NCI-H345 treated with DMSO at 0.1 percent for 48 hours (cell line): ENCODE measurements around the gene UTP14A.

ENCODE experiments used
- DNase-seq: peaks from one replicate; lab custom pipeline; 2025; ENCODE audit not compliant: unreplicated experiment; lab: John Stamatoyannopoulos, UW

UTP14A gene

DNA sequence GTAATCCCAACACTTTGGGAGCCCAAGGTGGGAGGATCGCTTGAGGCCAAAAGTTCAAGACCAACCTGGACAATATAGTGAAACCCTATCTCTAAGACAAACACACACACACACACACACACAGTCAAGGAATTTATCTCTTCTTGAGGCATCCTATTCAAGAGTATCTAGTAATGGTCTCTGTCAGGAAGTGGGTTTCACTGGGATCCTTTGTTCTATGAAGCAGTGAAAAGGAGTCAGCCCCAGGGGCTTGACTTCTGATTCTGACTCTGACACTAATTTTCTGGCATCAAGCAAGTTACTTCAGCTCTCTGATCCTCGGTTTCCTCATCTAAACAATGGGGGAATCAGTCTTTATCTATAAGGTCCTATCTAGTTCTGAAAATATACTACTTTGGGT is 34.8 kb downstream of the UTP14A start:
- DNase-seq: no peak

DNA sequence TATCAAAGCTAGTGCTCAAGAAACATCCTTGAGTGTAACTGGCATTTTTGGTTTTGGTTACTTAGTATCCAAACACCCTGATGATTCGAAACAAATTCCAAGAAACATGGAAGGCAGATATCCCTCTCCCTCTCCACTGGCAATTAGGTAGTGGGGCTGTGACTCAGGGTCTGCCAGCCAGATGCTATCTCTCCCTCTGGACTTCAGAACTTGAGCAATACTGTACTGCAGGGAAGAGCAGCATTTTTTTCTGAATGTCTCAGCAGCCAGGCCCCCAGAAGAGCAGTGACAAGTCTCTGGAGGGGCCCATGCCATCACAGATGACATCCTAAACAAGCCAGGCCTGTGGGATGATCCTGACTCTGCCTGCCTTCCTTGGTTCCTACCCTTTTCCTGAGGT is 39.2 kb downstream of the UTP14A start:
- no peak for DNase-seq

DNA sequence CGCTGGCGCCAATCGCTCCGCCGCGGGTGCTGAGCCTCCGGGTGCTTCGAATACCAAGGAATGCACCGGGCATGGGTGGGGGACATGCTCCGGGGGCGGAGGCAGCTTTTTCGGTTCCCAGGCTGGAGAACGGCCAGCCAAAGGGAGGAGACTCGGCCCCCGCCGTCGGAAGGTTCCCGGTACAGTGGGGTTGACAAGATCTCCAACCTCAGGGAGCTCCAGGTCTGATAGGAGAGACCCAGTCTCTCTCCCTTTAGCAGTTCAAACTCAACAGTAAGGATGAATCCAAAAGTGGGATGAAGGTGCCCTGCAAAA is 47.3 kb downstream of the UTP14A start:
- DNase-seq: no peak

DNA sequence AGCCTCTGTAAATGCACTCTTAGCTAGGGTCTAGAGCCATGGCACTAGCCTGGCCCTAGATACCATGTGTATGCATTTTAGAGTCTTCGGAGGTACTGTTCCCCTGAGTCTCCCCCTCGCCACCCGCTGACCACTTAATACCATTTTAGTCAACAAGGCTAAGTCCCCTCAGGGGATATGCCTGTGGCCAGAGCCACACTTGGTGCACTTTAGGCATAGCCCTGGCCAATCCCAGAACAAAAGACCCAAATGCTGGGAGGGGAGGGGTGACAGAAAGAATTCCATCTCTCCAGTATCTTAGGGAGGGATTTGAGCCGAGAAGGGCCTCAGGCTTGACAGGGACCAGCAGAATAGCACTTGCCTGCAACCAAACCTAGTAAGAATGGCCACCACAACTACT is 47.9 kb downstream of the UTP14A start:
- DNase-seq: no peak

DNA sequence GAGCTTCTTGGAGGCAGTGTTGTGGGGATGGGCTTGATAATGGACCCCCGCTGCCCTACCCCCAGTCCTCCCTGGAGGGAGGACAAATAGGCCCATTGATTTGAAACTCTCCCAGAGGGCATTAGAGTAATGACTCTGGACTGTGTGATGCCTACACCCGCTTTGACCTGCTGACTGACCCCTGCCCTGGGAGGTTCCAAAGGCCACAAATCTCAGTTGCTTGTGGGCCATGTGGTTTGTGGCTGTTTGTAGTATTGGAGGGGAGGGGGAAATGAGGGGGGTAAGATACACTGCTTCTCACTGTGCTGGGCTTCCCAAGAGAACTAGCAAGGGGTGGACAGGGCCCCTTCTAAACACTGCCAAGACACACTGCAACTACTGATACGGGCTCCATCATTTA is 48.8 kb downstream of the UTP14A start:
- DNase-seq: no peak

DNA sequence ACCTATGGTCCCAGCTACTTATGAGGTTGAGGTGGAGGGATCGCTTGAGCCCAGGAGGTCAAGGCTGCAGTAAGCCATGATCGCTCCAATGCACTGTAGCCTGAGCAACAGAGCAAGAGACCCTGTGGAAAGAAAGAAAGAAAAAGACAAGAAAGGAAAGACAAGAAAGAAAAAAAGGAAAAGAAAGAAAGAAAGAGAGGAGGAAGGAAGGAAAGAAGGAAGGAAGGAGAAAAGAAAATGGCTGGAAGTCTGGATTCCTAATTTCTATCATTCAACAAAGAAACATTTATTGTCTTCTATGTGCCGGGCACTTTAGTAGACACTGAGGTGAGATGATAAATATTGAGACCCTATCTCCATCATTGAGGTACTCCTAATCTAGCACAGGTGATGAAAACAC is 49.7 kb downstream of the UTP14A start:
- DNase-seq: no peak

DNA sequence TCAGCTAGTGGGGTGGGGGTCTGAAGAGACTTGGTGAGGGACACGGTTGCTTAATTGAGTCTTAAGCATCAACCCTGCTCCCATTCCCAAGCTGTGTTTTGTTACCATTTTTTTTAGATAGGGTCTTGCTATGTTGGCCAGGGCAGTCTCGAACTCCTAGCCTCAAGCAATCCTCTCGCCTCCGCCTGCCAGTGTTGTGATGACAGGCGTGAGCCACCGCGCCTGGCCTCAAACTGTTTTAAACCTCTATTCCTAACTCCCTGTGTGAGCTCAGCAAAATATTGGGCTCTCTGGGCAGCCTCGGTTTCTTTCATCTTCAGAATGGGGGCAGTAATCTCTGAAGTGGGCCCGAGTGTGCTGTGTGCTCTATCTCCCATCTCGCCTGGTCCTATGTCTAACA is 50.2 kb downstream of the UTP14A start:
- DNase-seq: no peak

DNA sequence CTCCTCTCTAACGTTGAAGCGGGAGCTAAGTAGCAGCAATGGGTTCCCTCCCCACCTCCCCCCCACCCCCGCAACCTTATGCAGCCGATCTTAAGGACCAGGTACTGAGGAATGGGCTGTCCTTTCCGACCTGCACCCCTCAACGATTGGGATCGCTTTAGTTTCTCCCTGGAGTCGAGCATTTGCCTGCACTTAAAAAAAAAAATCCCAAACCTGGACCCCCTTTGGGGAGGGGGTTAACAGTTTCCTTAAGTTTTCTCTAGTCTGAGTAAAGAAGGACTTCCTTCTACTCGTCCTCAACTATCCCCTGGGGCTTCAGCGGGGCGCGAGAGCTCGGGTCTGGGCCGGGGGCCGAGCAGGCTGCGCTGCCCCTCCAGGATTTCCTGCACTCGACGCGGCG is 50.8 kb downstream of the UTP14A start:
- no peak for DNase-seq

DNA sequence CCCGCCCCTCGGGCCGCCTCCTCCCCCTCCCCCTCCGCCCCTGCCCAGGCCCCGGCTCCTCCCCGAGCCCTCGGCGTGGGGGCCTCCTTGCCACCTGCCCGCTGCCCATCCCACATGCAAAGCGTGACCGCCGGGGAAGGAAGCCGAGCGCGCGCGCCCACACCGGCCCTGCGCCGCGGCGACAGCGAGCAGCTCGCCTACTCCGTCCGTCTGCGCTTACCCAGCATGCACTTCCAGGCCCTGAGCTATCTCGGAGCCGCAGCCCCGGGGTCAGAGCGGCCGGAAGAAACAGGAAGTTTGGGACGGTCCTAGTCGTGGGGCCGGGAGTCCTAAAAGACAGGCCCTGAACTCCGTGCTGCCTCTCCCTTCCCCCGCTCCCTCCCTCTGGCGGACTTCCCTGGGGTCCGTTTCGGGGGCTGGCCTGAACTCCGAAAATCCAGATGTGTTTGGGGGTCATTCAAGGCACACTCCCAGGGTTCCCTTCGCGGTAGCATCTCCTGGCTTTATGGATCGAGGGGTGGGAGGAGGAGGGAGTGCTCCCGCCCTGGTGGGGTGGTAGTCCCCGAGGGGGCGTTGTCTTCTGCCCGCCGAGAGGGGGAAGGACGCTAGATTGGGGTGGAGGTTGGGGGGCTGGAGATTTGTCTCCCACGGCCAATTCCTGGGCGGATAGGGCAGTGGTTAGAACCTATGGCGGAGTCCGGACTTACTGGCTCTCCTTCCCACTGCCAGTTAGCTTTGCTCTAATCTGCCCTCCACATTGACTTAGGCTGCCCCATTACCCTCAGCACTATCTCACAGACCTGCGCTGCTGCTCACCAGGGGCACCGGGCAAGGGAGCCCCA is 51.5 kb downstream of the UTP14A start:
- no peak for DNase-seq

DNA sequence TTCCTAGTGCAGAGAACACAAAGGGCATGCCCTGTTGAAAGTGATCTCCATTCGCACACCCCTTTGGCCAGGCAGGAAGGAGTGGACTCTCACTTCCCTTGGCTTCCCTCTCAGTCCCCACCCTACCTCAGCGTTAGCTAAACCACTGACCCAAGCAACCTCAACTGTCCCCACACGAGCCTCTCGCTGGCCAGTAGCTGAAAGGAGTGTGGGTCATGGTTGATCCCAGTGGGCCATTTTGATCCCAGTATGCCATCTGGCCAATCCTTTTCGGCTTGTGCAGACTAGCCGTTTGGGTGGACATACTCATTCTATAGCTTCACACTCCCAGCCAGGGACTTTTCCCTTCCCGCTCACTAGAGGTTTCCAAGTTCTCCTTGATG is 52.1 kb downstream of the UTP14A start:
- DNase-seq: no peak

DNA sequence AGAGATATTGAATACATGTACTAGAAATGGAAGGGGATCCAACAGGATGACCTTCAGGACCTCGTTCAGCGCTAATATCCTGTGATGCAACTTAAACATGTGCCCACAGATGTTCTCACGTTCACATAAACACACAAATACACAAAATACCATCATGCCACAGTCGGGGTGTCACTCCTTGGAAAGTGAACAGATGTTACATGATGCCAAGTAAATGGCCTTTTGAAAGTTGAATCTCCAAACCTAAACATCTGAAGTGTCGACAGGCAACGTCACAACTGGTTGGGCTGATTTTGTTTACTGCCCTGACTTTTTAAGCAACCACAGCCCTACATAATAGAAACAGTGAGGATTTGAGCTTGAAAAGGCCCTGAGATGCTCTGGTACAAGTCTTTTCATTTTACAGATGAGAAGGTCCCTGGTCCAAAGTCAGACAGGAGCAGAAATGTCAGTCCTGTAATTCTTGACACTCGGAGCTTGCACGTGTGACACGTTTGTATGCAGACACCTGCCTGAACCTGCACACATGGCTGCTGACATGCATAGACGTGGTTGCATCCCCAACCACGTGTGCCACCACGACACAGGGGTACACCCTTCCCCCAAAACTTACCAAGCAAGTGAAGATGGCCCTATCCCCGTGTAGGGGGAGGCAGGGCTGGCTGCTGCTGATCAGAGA is 53.0 kb downstream of the UTP14A start:
- no peak for DNase-seq

DNA sequence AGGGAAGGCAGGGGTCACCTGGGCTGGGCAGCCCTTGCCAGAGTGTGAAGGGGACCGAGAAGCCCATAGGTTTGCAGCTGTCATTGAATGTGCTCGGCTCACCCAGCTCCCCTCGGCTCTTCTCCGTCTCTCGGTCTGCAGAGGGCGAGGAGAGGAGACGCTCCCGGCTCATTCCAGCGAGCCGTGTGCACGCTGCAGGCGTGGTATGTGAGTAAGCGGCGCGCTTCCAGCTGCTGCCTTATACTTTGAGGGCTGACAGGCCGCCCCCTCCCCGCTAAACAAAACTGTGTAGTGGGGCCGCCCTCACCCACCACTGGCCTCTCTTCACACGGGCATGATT is 53.5 kb downstream of the UTP14A start:
- no peak for DNase-seq

DNA sequence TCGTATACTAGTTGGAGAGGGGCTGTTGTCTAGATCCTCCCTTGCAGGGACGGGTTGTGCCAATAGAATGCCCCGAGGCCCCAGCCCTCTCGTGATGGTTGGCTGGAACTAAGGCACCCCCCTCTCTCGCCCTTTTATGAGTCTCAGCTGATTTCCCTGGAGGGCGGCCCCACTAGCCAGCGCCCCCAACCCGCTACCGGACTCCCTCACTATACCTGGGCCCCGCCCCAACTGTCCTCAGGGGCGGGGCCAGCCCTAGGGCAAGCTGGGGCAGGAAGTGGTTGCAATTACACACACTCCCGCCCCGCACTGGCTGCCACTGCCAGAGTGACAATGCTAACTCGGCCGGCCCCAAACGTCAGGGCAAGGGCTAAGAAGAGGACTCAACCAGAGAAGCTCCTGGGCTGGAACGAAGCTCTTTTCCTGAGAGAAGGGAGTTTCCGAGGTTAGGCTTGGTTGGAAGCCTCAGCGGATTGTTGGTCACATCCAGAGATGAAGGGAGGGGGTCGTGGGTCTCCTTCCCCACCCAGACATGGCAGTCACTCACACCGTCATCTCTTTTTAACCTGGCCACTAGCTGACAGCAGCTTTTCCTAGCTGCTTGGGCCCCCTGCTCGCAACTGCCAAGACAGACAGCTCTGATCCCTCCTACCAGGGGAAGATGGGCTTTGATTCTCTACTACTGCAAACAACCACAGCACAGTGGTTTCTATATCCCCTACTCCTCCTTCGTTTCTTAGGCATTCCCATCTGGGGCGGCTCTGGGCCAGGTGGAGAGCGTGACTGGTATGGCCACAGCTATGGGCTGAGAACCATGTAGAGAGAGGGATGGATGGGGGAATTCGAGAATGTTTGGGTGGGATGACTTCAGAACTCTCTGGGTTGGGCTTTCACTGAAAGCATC is 55.5 kb downstream of the UTP14A start:
- no peak for DNase-seq

DNA sequence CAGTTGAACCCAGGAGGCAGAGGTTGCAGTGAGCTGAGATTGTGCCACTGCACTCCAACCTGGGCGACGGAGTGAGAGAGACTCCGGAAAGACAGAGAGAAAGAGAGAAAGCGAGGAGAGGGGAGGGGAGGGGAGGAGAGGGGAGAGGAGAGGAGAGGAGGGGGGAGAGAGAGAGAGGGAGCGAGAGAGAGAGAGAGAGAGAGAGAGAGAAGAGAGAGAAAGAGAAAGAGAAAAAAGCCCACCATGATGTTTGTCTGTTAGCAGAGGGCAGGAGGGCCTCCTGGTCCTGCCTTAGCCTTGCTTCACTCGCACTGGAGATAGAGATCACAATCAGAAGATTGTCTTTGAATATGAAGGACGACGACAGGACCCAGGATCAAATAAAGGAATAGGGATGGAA is 57.8 kb downstream of the UTP14A start:
- DNase-seq: no peak

DNA sequence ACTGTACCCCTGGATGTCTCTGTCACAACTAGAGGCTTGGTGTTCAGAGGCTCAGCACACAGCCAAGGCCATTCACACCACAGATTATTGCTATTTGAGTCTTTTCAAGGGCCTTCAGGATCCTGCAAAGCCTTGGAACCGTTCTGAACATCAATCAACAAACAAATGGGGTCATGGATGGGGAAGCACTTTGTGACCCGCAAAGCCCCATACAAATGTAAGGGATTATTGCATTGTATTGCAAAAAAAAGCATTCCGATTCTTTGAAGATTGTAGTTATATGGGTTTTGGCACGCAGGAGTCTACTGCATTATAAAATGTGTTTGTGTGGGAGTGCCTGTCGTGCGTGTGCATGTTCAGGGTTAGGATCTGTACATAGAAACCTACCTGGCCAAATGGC is 59.2 kb downstream of the UTP14A start:
- DNase-seq: no peak

DNA sequence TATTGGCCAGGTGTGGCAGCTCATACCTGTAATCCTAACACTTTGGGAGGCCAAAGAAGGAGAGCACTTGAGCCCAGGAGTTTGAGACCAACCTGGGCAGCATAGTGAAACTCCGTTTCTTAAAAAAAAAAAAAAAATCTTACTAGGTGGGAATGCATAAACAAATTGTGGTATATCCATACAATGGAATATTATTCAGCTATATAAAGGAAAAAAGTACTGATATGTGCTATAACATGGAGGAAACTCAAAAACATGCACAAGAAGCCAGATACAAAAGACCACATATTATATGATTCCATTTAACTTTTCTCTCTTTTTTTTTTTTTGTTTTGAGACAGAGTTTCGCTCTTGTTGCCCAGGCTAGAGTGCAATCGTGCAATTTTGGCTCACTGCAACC is 63.0 kb downstream of the UTP14A start:
- DNase-seq: no peak

DNA sequence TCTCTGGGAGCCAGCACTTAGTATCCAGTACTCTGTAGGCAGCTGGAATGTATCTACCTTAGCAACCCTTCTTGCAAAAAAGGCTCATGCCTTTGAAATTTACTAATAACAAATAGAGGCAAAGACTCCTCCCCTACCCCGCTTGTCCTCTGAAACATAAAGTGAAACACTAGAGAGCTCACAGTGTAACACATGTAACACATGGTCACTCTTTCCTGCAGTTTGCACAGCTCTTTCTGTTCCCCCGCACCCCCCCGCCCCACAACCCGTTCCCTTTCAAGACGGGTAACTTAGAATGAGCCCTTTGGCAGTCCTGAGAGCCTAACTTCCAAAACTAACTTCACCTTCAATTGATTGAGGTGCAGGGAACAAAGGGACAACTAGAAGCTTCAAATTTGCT is 70.5 kb downstream of the UTP14A start:
- no peak for DNase-seq
